Adrenal gland (tissue), 5 donors: ENCODE measurements around the gene TIMM44.

ENCODE experiments used
- POLR2A ChIP-seq, 2 donors: fragments of 450-650 bp; IDR thresholded peaks; one replicate each; pipeline ENCODE4 v1.6.1; 2017; ENCODE audit warnings: antibody characterized with exemption in 2 of 2, mild to moderate bottlenecking in 2 of 2, moderate library complexity in 1 of 2
- TF ChIP-seq, protein P1 (sequence below), 6 experiments: fragments of 450-650 bp in 4 of 6; fragments of 200-600 bp in 2 of 6; sonication (generic) in 1 of 6; IDR thresholded peaks; 1 replicate in 5 of 6; 2 replicates in 1 of 6; pipeline versions ENCODE4 v1.5.1 to v1.8.0; 2016 to 2021; ENCODE audit warnings: antibody characterized with exemption in 6 of 6, mild to moderate bottlenecking in 2 of 6, moderate library complexity in 1 of 6
- donor health status: DM: no; HTN: no; CAD: no.

DNA sequence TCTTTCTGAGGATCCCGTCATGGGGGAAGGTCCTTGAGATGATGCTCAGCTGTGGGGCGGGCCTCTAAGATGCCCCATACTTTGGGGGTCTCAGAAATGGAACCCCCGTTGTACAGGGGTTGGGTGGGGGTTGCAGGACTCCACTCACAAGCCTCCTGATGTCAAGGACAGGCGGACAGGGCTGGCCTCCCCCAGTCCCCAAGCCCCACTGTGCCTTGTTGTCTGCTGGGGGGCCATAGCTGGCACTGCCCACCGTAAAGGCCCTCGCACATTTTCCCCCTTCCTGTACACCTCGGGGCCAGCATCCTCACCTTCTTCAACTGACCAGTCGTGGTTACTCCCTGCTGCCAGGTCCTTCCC lies 20.6 kb downstream of the TIMM44 start:
- TF ChIP-seq POLR2A (IDR thresholded peaks at IDR 0.05), result no peak
- TF ChIP-seq, protein P1, sequence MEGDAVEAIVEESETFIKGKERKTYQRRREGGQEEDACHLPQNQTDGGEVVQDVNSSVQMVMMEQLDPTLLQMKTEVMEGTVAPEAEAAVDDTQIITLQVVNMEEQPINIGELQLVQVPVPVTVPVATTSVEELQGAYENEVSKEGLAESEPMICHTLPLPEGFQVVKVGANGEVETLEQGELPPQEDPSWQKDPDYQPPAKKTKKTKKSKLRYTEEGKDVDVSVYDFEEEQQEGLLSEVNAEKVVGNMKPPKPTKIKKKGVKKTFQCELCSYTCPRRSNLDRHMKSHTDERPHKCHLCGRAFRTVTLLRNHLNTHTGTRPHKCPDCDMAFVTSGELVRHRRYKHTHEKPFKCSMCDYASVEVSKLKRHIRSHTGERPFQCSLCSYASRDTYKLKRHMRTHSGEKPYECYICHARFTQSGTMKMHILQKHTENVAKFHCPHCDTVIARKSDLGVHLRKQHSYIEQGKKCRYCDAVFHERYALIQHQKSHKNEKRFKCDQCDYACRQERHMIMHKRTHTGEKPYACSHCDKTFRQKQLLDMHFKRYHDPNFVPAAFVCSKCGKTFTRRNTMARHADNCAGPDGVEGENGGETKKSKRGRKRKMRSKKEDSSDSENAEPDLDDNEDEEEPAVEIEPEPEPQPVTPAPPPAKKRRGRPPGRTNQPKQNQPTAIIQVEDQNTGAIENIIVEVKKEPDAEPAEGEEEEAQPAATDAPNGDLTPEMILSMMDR (IDR thresholded peaks at IDR 0.05), result no peak
